NT2/D1 (cell line): ENCODE measurements around the gene PLPPR3.
"Not testable (repeated sequence)": the region's sequence is repeated elsewhere in the genome, so short reads cannot be mapped to it uniquely, and the experiment has no call there.

Experiments
- SUZ12 ChIP-seq: IDR thresholded peaks from 2 replicates; pipeline ENCODE4 v1.6.1; 2011; ENCODE audit not compliant: insufficient read length, insufficient read depth; ENCODE audit errors: extremely low read depth
- YY1 ChIP-seq: IDR thresholded peaks from 2 replicates; pipeline ENCODE4 v1.6.1; 2011; ENCODE audit not compliant: insufficient read length, insufficient read depth
- ZNF274 ChIP-seq: IDR thresholded peaks from 2 replicates; pipeline ENCODE4 v1.6.1; 2011; ENCODE audit warnings: mild to moderate bottlenecking, low read depth, low read length

DNA sequence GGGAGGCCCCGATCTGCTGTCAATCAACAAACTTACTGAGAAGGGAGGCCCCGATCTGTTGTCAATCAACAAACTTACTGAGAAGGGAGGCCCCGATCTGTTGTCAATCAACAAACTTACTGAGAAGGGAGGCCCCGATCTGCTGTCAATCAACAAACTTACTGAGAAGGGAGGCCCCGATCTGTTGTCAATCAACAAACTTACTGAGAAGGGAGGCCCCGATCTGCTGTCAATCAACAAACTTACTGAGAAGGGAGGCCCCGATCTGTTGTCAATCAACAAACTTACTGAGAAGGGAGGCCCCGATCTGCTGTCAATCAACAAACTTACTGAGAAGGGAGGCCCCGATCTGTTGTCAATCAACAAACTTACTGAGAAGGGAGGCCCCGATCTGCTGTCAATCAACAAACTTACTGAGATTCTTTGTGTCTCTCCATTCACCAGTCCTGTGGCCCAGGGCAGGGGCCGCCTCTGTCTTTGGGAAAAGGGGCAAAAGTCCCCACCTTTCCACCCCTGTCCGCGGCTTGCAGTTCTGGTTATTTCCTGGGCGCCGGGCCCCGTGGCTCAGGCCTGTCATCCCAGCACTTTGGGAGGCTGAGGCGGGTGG is 32.0 kb upstream of the PLPPR3 start:
- not testable (repeated sequence) for TF ChIP-seq YY1, ZNF274, SUZ12
